Prostate gland (tissue), 2 donors: ENCODE data around the gene ZSWIM1. TPM values are rescaled to one million over a fixed set of nuclear protein-coding genes. Genes with fewer than 3 reads are reported as not detected.
A peak's percentile ranks its signal among the peaks of the same experiment; 100 is the strongest.

ENCODE experiments used
- DNase-seq: peaks from one replicate; pipeline ENCODE4 v3.0.0-alpha.2; 2019; ENCODE audit warnings: low spot score
- H3K27ac ChIP-seq, 2 donors: fragments of 200-600 bp; sonication (generic); 2 replicates each; pipeline ENCODE4 v1.5.1; 2017 to 2019
- H3K27me3 ChIP-seq: fragments of 200-600 bp; sonication (generic); replicated peaks from 2 replicates; pipeline ENCODE4 v1.5.1; 2019; ENCODE audit not compliant: insufficient read depth
- H3K36me3 ChIP-seq, 2 donors: fragments of 200-600 bp; sonication (generic); 1 replicate in 1 of 2; 2 replicates in 1 of 2; pipeline versions ENCODE4 v1.5.1 to v1.8.1; 2017 to 2019
- H3K4me1 ChIP-seq: fragments of 200-600 bp; sonication (generic); replicated peaks from 2 replicates; pipeline ENCODE4 v1.5.1; 2019
- H3K4me3 ChIP-seq, 2 donors: fragments of 200-600 bp; sonication (generic); 2 replicates each; pipeline ENCODE4 v1.5.1; 2017 to 2019
- H3K9me3 ChIP-seq: fragments of 200-600 bp; sonication (generic); 2 replicates; pipeline ENCODE4 v1.5.1; 2017
- POLR2A ChIP-seq: fragments of 450-650 bp; IDR thresholded peaks from one replicate; pipeline ENCODE4 v1.6.1; 2016; ENCODE audit warnings: antibody characterized with exemption, mild to moderate bottlenecking
- POLR2AphosphoS5 ChIP-seq: sonication (generic); formaldehyde crosslinking; IDR thresholded peaks from one replicate; pipeline ENCODE4 v1.6.1; 2017; ENCODE audit warnings: antibody characterized with exemption
- WGBS: methylation state at CpG from one replicate; pipeline ENCODE4 v1.1.5; 2018; 5-methylcytosine and 5-hydroxymethylcytosine counted together
- intact Hi-C: fragments of 100-400 bp; cut with DNase I; formaldehyde crosslinking; loops from one replicate; pipeline ENCODE4 v1.14.2; 2022
- total RNA-seq, 2 donors: library from RNA; depleted of rRNA; stranded (reverse); fragments of >200 nt; gene quantifications; one replicate each; pipeline ENCODE4 v1.1.0, GENCODE V29; 2016
- TF ChIP-seq, protein P1 (sequence below), 4 experiments: fragments of 200-600 bp in 2 of 4; fragments of 450-650 bp in 2 of 4; sonication (generic) in 2 of 4; IDR thresholded peaks; 1 replicate in 3 of 4; 2 replicates in 1 of 4; pipeline ENCODE4 v1.5.1; 2016 to 2019; ENCODE audit warnings: antibody characterized with exemption in 4 of 4, mild to moderate bottlenecking in 2 of 4, moderate library complexity in 2 of 4

ZSWIM1 gene
- total RNA-seq, 2 donors from 2014 or later, result 13.8 to 17.8 TPM

DNA sequence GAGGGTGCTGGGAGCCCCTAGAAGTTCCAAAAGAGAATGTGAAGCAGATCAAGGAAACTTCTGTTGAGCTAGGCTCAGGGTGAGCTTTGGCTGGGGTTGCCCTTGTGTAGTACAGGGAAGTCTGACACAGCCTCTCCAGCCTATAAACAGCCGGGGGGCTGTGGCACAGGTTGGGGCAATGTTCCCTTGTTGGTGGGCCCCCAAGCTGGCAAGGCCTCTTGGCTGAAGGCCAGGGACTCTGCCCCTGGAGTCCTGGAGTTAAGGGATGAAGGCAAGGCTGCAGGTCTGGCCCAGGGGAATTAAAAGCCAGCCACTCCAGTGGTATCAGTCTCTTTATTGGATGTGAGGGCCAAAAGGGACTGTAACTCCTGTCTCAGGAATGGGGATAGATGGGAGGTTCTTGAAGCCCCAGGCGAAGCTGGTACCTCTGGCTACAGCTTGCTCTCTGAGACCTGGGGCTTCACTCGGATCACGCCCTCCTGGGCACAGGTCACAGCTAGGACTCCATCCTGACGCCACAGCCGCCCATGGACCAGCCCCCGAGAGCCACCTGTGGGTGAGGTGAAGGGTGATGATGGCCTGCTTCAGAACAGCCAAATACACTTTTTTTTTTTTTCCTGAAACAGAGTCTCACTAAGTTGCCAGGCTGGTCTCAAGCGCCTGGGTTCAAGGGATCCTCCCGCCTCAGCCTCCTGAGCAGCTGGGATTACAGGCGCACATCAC is 39.5 kb upstream of the ZSWIM1 start:
- Histone ChIP-seq H3K27me3 (no peaks in the 10 kb centered on the region), H3K4me3 (no peak overlapping the region), H3K27ac (no peak overlapping the region), H3K9me3 (no peaks in the 10 kb centered on the region), H3K4me1 (no peaks in the 10 kb centered on the region), H3K36me3 (peaks cover 0 to 12% of the 10 kb centered on the region in 2 donors)
- WGBS, result 88% methylated on average over 10 of the region's 10 CpGs
- TF ChIP-seq POLR2AphosphoS5, result no peak
- intact Hi-C loops, result no loop called here
- DNase-seq, result no peak

DNA sequence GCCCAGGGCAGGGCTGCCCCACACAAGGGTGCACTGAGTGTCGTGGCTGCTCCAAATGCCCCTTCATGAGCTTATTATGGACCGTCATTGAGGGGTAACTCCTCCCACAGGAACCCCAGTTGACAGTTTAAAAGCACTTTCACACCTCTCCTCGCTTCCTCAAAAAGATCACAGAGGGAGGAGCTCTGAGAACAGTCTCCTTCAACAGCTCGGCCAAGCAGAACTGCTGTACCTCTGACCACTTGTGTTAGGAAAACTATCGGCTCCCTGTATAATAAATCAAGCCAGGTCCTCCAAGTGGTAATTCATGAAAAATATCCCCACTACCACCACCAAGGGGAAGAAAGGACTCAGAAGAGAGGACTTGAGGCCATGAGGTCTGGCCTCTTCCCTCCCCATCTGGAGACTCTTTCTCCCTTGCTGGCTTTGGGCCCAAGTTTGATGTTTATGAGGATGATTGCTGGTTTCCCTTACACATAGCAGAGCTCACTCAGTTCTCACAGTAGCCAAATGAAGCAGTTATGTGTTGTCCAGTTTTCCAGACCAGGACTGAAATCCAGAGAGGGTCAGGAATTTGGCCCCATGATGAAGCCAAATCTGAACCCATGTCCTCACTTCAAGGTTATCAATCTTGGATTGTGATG is 38.7 kb upstream of the ZSWIM1 start:
- intact Hi-C loops, result no loop called here
- DNase-seq, result peak; percentile 33
- Histone ChIP-seq H3K36me3 (peaks cover 0 to 12% of the 10 kb centered on the region in 2 donors), H3K9me3 (no peaks in the 10 kb centered on the region), H3K27me3 (no peaks in the 10 kb centered on the region), H3K4me3 (no peak overlapping the region), H3K4me1 (no peaks in the 10 kb centered on the region), H3K27ac (peak overlapping the region; percentile 13 to 14)
- 32% methylated on average over 5 of the region's 5 CpGs for WGBS
- TF ChIP-seq, protein P1, sequence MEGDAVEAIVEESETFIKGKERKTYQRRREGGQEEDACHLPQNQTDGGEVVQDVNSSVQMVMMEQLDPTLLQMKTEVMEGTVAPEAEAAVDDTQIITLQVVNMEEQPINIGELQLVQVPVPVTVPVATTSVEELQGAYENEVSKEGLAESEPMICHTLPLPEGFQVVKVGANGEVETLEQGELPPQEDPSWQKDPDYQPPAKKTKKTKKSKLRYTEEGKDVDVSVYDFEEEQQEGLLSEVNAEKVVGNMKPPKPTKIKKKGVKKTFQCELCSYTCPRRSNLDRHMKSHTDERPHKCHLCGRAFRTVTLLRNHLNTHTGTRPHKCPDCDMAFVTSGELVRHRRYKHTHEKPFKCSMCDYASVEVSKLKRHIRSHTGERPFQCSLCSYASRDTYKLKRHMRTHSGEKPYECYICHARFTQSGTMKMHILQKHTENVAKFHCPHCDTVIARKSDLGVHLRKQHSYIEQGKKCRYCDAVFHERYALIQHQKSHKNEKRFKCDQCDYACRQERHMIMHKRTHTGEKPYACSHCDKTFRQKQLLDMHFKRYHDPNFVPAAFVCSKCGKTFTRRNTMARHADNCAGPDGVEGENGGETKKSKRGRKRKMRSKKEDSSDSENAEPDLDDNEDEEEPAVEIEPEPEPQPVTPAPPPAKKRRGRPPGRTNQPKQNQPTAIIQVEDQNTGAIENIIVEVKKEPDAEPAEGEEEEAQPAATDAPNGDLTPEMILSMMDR (IDR thresholded peaks at IDR 0.05), result no peak
- TF ChIP-seq POLR2A, result no peak
- peak; percentile 25 for TF ChIP-seq POLR2AphosphoS5

DNA sequence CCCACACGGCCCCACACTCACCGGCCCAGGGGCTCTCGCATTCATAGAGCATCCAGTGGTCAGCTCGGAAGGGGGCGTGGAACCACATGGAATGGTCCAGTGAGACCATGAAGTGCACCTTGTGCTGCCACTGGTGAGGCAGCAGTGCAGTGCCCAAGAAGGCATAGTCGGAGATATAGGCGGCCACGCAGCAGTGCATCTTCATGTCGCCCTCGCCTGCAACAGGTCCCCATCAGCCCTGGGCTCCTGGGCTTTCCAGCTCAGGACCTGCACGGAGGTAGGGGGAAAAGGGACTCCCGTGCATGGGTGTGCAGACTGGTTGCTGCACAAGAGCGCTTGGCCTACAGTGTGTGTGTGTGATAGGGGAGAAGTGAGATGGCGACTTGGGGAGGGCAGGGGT is 37.5 kb upstream of the ZSWIM1 start:
- no peak for DNase-seq
- H3K4me3 ChIP-seq, result no peak overlapping the region
- H3K36me3 ChIP-seq, result peaks cover 0 to 20% of the 10 kb centered on the region in 2 donors
- H3K27ac ChIP-seq, result no peak overlapping the region
- TF ChIP-seq, protein P1 (IDR thresholded peaks at IDR 0.05), result no peak
- TF ChIP-seq POLR2A, result no peak
- no peak for TF ChIP-seq POLR2AphosphoS5
- H3K27me3 ChIP-seq, result no peaks in the 10 kb centered on the region
- no peaks in the 10 kb centered on the region for H3K9me3 ChIP-seq
- intact Hi-C loops, result no loop called here
- 89% methylated on average over 14 of the region's 14 CpGs for WGBS
- H3K4me1 ChIP-seq, result no peaks in the 10 kb centered on the region

DNA sequence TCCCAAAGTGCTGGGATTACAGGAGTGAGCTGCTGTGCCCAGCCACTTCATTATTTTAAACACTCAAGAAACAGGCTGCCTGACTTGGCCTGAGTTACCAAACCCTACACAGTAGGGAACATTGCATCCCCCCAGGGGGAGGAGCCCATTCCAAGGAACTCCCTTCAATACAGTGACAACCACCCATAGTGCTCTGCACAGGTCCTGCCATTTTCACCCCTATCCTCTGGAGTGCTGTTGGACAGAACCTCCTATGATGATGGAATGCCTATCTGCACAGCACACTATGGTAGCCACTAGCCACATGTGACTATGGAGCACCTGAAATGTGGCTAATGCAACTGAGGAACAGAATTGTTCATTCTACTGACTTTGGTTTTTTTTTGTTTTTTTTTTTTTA is 35.6 kb upstream of the ZSWIM1 start:
- TF ChIP-seq, protein P1 (IDR thresholded peaks at IDR 0.05), result no peak
- no peak for TF ChIP-seq POLR2AphosphoS5
- TF ChIP-seq POLR2A, result no peak
- no peak overlapping the region for H3K4me3 ChIP-seq
- H3K4me1 ChIP-seq, result no peaks in the 10 kb centered on the region
- H3K27me3 ChIP-seq, result no peaks in the 10 kb centered on the region
- H3K27ac ChIP-seq, result no peak overlapping the region
- intact Hi-C loops, result no loop called here
- DNase-seq, result no peak
- peaks cover 0 to 24% of the 10 kb centered on the region in 2 donors for H3K36me3 ChIP-seq
- no peaks in the 10 kb centered on the region for H3K9me3 ChIP-seq

DNA sequence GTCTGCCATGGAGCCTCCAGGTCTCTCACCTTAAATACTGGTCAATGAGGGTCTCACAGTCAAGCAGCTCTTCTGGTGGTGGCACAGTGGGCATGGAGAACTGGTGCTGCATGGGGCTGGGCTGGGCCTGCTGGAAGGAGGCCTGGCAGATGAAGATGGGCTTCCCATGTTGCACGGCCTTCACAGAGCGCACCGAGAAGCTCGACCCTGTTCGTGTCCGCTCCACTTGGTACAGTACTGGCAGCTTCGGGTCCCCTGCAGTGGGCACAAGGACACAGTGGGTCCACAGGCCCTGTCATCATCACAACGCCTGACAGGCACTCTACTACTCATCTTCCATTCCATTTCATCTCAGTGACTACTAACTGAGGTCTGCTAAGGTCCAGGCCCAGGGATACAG is 32.6 kb upstream of the ZSWIM1 start:
- no peaks in the 10 kb centered on the region for H3K9me3 ChIP-seq
- H3K4me1 ChIP-seq, result no peaks in the 10 kb centered on the region
- no peaks in the 10 kb centered on the region for H3K27me3 ChIP-seq
- H3K4me3 ChIP-seq, result no peak overlapping the region
- no peak for TF ChIP-seq POLR2AphosphoS5
- no peak for TF ChIP-seq POLR2A
- TF ChIP-seq, protein P1 (IDR thresholded peaks at IDR 0.05), result no peak
- H3K36me3 ChIP-seq, result peaks cover 0 to 23% of the 10 kb centered on the region in 2 donors
- intact Hi-C loops, result no loop called here
- 93% methylated on average over 8 of the region's 8 CpGs for WGBS
- H3K27ac ChIP-seq, result no peak overlapping the region
- DNase-seq, result no peak
